Activated naive CD8-positive, alpha-beta T cell treated with anti-CD3 and anti-CD28 coated beads for 36 hours (primary cell): ENCODE results near the gene DPH6. TPM values are rescaled to one million over a fixed set of nuclear protein-coding genes. Genes with fewer than 3 reads are reported as not detected.
"Not testable (repeated sequence)": the region's sequence is repeated elsewhere in the genome, so short reads cannot be mapped to it uniquely, and the experiment has no call there.

Experiments
- DNase-seq: peaks from one replicate; pipeline ENCODE4 v3.0.0; 2021
- H3K27ac Mint-ChIP-seq: one replicate; pipeline ENCODE4 v1.8.0; 2022; ENCODE audit warnings: mild to moderate bottlenecking, moderate library complexity, mixed read lengths
- H3K27me3 Mint-ChIP-seq: one replicate; pipeline ENCODE4 v1.8.0; 2022; ENCODE audit warnings: mild to moderate bottlenecking, mixed read lengths
- H3K36me3 Mint-ChIP-seq: one replicate; pipeline ENCODE4 v1.8.0; 2021; ENCODE audit warnings: mild to moderate bottlenecking, mixed read lengths
- H3K4me1 Mint-ChIP-seq: one replicate; pipeline ENCODE4 v1.8.0; 2021; ENCODE audit warnings: mixed read lengths
- H3K4me3 Mint-ChIP-seq: one replicate; pipeline ENCODE4 v1.8.0; 2022; ENCODE audit warnings: mild to moderate bottlenecking, moderate library complexity, mixed read lengths
- H3K9me3 Mint-ChIP-seq: one replicate; pipeline ENCODE4 v1.8.0; 2022; ENCODE audit warnings: mixed read lengths
- total RNA-seq, 2 experiments: library from RNA; stranded (reverse); gene quantifications; one replicate each; pipeline ENCODE4 v1.2.3, GENCODE V29; 2021

DPH6 gene
- total RNA-seq, 2 experiments from 2014 or later: 9.8 to 13.1 TPM

DNA sequence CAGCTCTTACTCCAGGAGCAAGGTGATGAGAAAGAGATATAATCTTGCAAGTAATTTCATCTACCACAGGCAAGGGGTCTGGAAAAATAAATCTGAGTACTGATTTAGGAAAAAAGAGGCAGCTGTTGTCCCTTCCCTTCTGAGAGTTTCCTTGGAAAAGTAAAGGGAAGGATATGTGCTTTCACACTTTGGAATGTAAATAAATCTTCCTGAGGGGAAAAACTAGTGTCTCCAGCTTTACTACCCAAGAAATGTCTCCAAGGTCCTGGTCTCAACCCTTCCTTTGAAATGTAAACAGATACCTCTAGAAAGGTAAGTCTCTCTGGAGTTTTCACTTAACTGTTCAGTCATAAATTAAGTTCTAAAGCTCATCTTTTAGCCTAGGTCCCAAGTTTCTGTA lies 102.6 kb downstream of the DPH6 start:
- Mint-ChIP-seq H3K27ac (no peak overlapping the region), H3K9me3 (peaks cover 2% of the 10 kb centered on the region), H3K27me3 (no peaks in the 10 kb centered on the region), H3K4me3 (no peak overlapping the region), H3K36me3 (peaks cover 11% of the 10 kb centered on the region), H3K4me1 (no peaks in the 10 kb centered on the region)
- DNase-seq: no peak

- Mint-ChIP-seq H3K27me3 (no peaks in the 10 kb centered on the region), H3K4me3 (no peak overlapping the region), H3K36me3 (peaks cover 11% of the 10 kb centered on the region), H3K4me1 (no peaks in the 10 kb centered on the region), H3K9me3 (peaks cover 2% of the 10 kb centered on the region), H3K27ac (no peak overlapping the region)
- no peak for DNase-seq
Observed at GRCh38 chr15:35442742-35443141, 103.2 kb downstream of the DPH6 start.

DNA sequence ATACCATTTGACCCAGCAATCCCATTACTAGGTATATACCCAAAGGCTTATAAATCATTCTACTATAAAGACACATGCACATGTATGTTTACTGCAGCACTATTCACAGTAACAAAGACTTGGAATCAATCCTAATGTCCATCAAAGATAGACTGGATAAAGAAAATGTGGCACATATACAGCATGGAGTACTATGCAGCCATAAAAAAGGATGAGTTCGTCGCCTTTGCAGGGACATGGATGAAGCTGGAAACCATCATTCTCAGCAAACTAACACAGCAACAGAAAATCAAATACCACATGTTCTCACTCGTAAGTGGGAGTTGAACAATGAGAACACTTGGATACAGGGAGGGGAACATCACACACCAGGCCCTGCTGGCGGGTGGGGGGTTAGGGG lies 104.7 kb downstream of the DPH6 start:
- H3K4me1 Mint-ChIP-seq, H3K4me3 Mint-ChIP-seq: not testable (repeated sequence)

GRCh38 chr15:35440265-35440664 lies 105.7 kb downstream of the DPH6 start:
- no peak for DNase-seq
- Mint-ChIP-seq H3K27me3 (no peaks in the 10 kb centered on the region), H3K36me3 (peaks cover 15% of the 10 kb centered on the region), H3K4me3 (no peak overlapping the region), H3K27ac (no peak overlapping the region), H3K9me3 (peaks cover 2% of the 10 kb centered on the region), H3K4me1 (no peaks in the 10 kb centered on the region)

More for the DNA sequence above, 104.7 kb downstream of the DPH6 start:
- DNase-seq, H3K27ac Mint-ChIP-seq, H3K27me3 Mint-ChIP-seq, H3K9me3 Mint-ChIP-seq, H3K36me3 Mint-ChIP-seq: not testable (repeated sequence)

DNA sequence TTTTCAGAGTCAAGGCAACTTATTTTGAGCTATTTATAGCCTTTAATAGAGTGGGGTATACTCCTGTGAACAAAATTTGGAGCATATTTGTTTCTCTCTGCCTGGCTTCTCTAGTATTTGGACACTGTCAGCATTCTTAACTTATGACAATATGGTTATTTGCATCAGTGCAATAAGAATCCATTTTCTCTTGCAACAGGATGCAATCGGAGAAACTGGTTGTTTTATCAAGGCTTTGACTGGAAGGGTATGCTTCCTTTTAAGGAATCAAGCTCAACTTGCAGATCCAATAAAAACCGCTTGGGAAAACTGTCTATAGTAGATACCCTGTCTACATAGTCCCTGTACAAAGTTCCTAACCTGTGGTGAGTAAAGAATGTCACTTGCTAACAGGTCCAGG lies 106.7 kb downstream of the DPH6 start:
- Mint-ChIP-seq H3K4me3 (no peak overlapping the region), H3K9me3 (peaks cover 2% of the 10 kb centered on the region), H3K27ac (no peak overlapping the region), H3K4me1 (no peaks in the 10 kb centered on the region), H3K27me3 (no peaks in the 10 kb centered on the region), H3K36me3 (peaks cover 15% of the 10 kb centered on the region)
- DNase-seq: no peak

DNA sequence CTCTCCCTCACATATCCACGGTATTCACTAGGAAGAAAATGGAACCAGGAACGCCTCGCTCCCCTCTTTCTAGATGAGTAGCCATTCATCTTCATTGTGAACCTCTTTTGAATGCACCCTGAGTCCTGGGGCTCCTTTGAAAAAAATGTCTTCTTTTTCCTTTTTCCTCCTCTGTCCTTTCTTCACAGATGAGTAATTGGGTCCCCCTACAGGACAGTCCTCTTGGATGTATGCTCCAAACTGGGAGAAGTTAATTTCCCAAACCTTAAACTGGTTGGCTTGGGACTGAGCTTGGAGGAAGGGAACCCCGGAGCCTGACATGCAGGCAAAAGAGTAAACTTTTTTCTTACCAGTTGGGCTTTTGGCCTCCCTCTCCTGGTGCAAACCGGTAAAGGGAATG lies 108.8 kb downstream of the DPH6 start:
- H3K36me3 Mint-ChIP-seq: peaks cover 15% of the 10 kb centered on the region
- H3K4me1 Mint-ChIP-seq: no peaks in the 10 kb centered on the region
- H3K4me3 Mint-ChIP-seq: no peak overlapping the region
- H3K27me3 Mint-ChIP-seq: no peaks in the 10 kb centered on the region
- no peak for DNase-seq
- peaks cover 2% of the 10 kb centered on the region for H3K9me3 Mint-ChIP-seq
- H3K27ac Mint-ChIP-seq: no peak overlapping the region

DNA sequence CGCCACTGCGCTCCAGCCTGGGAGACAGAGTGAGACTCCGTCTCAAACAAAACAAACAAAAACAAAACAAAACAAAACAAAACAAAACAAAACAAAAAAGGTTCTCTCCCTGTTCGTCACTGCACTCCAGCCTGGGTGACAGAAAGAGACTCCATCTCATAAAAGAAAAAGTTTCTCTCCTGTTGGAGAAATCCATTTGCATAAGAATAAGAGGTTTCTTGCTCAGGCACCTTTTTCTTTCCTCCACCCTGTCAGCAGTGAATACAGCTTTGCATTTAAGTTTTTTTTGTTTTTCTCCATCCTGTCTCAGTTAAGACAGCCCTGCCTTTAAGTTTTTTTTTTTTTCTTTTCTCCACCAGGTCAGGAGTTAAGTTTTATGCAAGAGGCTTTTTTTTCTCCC lies 109.5 kb downstream of the DPH6 start:
- Mint-ChIP-seq H3K4me1 (no peaks in the 10 kb centered on the region), H3K27ac (no peak overlapping the region), H3K4me3 (no peak overlapping the region), H3K36me3 (peaks cover 13% of the 10 kb centered on the region), H3K27me3 (no peaks in the 10 kb centered on the region), H3K9me3 (peaks cover 2% of the 10 kb centered on the region)
- DNase-seq: no peak

DNA sequence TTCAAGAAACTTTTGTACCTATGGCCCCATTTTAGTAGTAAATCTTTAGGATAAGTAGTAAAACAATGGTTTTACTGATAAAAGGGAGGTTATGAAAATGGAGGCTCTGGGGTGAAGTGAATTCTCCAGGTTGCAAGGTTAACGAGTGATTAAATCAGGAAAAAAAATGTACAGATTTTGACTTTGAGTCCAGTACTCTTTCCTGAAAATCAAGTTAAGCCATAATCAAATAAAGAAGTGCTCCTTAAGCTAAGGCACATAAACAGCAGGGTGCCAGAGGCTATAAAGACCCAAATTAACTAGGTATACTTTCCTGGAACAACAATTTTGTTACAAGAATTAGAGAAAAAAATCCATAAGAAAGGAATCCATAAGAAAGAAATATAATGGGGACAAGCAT lies 114.7 kb downstream of the DPH6 start:
- H3K9me3 Mint-ChIP-seq: no peaks in the 10 kb centered on the region
- H3K27me3 Mint-ChIP-seq: no peaks in the 10 kb centered on the region
- no peak for DNase-seq
- no peak overlapping the region for H3K27ac Mint-ChIP-seq
- H3K36me3 Mint-ChIP-seq: peaks cover 9% of the 10 kb centered on the region
- H3K4me3 Mint-ChIP-seq: no peak overlapping the region
- H3K4me1 Mint-ChIP-seq: no peaks in the 10 kb centered on the region

GRCh38 chr15:35430301-35430700 lies 115.7 kb downstream of the DPH6 start:
- Mint-ChIP-seq H3K9me3 (no peaks in the 10 kb centered on the region), H3K4me3 (no peak overlapping the region), H3K36me3 (peaks cover 4% of the 10 kb centered on the region)

DNA sequence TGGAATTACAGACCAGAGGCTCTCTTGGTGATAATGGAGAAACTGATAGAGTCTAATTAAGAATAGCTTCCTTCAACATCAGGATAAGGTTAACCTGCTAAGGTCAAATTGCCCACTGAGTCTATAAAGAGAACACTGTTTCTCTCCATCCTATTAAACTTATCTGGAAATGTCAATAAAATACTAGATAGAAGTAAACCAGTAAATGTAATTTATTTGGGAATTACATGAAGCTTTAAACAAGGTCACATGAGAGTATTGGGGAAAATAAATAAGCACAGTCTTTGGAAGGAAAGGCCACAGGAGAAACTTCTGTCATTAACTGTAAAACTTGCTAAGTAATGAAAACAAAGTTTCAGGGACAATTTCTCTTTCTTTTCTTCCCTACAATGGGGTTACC lies 118.5 kb downstream of the DPH6 start:
- Mint-ChIP-seq H3K27ac (no peak overlapping the region), H3K4me1 (no peaks in the 10 kb centered on the region), H3K36me3 (peaks cover 10% of the 10 kb centered on the region), H3K9me3 (no peaks in the 10 kb centered on the region), H3K27me3 (no peaks in the 10 kb centered on the region), H3K4me3 (no peak overlapping the region)
- no peak for DNase-seq

More at GRCh38 chr15:35430301-35430700, 115.7 kb downstream of the DPH6 start:
- Mint-ChIP-seq H3K4me1 (no peaks in the 10 kb centered on the region), H3K27ac (no peak overlapping the region), H3K27me3 (no peaks in the 10 kb centered on the region)
- no peak for DNase-seq

DNA sequence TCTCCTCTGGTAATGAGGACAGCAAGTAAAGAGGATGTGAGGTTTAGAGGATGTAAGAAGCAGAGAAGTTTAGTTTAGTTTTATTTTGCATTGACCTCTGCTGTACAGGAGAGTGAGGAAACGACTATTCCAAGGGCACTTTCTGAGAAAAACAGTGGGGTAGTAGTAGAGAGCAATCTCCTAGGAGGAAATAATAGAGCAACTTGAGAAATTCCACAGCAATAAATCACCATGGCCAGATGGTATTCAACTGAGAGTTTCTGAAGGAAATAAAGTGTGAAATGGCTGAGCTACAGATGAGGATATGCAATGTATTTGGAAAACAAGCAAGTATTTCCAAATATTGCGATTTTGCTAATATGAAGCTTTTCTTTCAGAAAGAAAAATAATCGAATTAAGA lies 118.9 kb downstream of the DPH6 start:
- Mint-ChIP-seq H3K4me1 (no peaks in the 10 kb centered on the region), H3K9me3 (no peaks in the 10 kb centered on the region), H3K27me3 (no peaks in the 10 kb centered on the region), H3K4me3 (no peak overlapping the region), H3K27ac (no peak overlapping the region), H3K36me3 (peaks cover 10% of the 10 kb centered on the region)
- no peak for DNase-seq

DNA sequence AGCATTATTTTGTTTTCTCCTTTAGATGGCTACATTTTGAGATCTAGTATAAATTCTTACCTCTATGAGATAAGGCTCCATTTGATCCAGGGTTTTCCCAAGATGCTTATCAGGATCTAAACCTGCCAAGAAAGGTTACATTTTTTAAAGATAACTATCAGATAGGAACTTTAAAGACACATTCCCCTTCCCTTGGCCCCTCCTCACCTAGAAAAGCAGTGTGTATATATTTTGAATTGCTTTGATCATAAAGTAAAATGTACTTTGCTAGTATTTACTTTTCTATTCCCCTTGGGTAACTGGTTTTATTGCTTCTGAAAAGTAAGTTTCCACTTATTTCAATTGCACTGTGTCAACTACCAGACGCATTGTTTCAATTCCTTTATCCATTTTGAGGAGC lies 135.2 kb downstream of the DPH6 start:
- no peak overlapping the region for H3K4me3 Mint-ChIP-seq
- no peaks in the 10 kb centered on the region for H3K27me3 Mint-ChIP-seq
- H3K4me1 Mint-ChIP-seq: no peaks in the 10 kb centered on the region
- no peak overlapping the region for H3K27ac Mint-ChIP-seq
- H3K36me3 Mint-ChIP-seq: peaks cover 5% of the 10 kb centered on the region
- DNase-seq: no peak
- H3K9me3 Mint-ChIP-seq: no peaks in the 10 kb centered on the region

- H3K4me1 Mint-ChIP-seq: no peaks in the 10 kb centered on the region
- no peaks in the 10 kb centered on the region for H3K9me3 Mint-ChIP-seq
- no peak overlapping the region for H3K4me3 Mint-ChIP-seq
- H3K27me3 Mint-ChIP-seq: no peaks in the 10 kb centered on the region
- no peak overlapping the region for H3K27ac Mint-ChIP-seq
- DNase-seq: no peak
- H3K36me3 Mint-ChIP-seq: peaks cover 25% of the 10 kb centered on the region
Observed at GRCh38 chr15:35399901-35400300, 146.1 kb downstream of the DPH6 start.

DNA sequence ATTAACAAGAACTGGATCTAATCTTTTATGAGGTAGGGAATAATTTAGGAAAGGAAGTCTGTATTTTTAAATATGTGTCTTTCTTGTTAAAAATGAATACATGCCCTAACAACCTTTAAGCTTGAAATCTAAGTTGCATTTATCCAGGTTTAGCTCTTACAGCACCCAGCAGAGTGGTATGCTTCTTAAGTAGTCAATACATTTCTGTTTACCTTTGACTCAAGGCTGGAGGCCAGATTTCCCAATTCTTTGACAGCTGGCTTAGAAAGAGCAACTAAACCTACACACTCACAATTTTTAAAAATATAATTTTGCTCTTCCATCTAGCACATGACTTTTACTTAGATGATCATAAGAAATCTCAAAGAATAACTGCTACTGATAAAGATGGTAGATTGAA lies 148.9 kb downstream of the DPH6 start:
- no peak overlapping the region for H3K27ac Mint-ChIP-seq

GRCh38 chr15:35394416-35394815 lies 151.5 kb downstream of the DPH6 start:
- Mint-ChIP-seq H3K4me3 (no peak overlapping the region), H3K27me3 (no peaks in the 10 kb centered on the region), H3K4me1 (no peaks in the 10 kb centered on the region), H3K9me3 (peaks cover 3% of the 10 kb centered on the region), H3K36me3 (peaks cover 19% of the 10 kb centered on the region), H3K27ac (no peak overlapping the region)
- no peak for DNase-seq

More for the DNA sequence above, 148.9 kb downstream of the DPH6 start:
- Mint-ChIP-seq H3K4me1 (no peaks in the 10 kb centered on the region), H3K27me3 (no peaks in the 10 kb centered on the region), H3K36me3 (peaks cover 27% of the 10 kb centered on the region), H3K9me3 (peaks cover 2% of the 10 kb centered on the region), H3K4me3 (no peak overlapping the region)
- DNase-seq: no peak

DNA sequence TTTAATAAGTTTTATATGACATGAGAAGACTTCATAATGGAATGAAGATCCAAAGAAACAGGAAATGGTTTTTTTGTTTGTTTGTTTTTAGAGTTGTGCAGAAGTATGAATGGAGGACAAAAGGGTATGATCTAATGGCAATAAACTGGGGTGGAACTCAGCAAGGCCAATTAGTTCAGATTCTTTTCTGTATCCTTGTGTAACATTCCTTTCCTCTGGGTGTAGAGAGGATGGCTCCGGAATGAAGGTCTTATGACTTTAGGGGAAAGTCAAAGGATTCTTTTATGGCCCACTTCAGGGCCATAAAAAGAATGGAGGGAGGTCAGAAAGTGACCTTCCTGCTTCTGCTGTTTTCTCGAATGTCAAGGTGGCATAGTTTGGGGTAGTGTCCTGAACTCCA lies 152.6 kb downstream of the DPH6 start:
- no peak overlapping the region for H3K27ac Mint-ChIP-seq
- no peak overlapping the region for H3K4me3 Mint-ChIP-seq
- H3K27me3 Mint-ChIP-seq: no peaks in the 10 kb centered on the region
- H3K36me3 Mint-ChIP-seq: peaks cover 17% of the 10 kb centered on the region
- DNase-seq: no peak
- H3K9me3 Mint-ChIP-seq: peaks cover 3% of the 10 kb centered on the region
- no peaks in the 10 kb centered on the region for H3K4me1 Mint-ChIP-seq
